HG02840 (cell line): Measurements from ENCODE around the gene TIMM23.
"Not testable (repeated sequence)": the region's sequence is repeated elsewhere in the genome, so short reads cannot be mapped to it uniquely, and the experiment has no call there.

Experiments
- ATAC-seq: cut with Tn5 transposase; IDR thresholded peaks from one replicate; pipeline ENCODE4 v1.9.1; 2021; ENCODE audit warnings: mild to moderate bottlenecking, moderate library complexity, moderate number of reproducible peaks; ENCODE audit not compliant: unreplicated experiment, low FRiP score

The TIMM23 gene

DNA sequence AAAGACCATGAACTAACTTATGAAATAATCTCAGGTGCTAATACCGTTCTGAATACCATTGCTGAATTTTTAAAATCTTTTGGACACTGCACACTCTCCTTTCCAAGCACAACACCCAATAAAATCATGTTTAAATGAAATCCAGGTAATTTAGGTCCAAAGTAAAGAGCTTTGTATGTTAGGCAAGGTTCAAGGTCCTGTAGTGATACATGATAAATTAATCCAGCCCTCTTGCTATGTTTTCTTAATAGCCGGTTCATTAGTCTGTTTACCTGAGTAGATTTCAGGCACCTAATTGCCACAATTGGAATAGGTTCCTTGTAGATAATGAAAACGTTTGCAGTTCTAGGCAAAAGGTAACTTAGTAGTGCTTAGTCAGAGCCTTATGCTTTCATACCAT, 13.3 kb downstream of the TIMM23 start:
- not testable (repeated sequence) for ATAC-seq

DNA sequence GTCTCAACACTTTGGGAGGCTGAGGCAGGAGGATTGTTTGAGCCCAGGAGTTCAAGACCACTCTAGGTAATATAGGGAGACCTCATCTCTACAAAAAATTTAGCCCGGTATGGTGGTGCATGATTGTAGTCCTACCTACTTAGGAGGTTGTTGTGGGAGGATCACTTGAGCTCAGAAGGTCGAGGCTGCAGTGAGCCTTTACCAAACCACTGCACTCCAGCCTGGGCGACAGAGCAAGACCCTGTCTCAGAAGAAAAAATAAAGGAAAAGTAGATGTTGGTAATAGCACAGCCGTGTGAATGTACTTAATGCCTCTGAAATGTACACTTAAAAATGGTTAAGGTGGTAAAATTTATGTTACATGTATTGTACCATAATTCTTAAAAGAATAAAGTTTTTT, 25.3 kb downstream of the TIMM23 start:
- ATAC-seq, result no peak

DNA sequence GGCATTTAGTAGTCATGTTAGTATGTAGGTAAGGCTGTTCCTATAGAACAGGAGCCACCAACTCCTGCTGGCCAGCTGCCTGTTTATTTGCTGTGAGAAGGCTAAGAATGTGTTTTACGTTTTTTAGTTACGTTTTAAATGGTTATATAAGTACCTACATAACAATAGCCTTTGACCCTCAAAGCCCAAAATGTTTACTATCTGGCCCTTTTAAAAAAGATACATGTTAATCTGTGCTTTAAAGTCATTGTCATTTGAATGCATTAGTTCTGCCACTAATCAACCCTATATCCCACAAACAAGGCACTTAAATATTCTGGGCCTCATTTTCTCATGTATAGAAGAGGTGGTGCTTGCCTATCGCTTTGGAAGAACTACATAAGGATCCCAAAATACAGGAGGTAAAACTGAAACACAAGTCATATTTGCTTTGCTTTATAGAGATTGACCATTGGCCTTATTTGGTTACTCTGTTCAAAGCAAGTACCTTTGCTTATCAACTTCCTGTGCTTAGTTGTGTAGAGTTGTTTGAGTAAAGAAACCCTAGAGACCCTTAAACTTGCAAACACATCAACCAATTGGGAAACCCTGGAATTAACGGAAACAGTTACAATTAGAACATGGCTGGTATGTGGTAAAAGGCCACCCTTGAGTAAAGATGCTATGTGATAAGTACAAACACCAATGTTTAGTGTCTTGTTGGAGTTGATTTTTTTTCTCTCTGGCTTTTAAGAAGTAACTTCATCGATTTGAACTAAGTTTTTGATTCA, 25.9 kb downstream of the TIMM23 start:
- no peak for ATAC-seq

DNA sequence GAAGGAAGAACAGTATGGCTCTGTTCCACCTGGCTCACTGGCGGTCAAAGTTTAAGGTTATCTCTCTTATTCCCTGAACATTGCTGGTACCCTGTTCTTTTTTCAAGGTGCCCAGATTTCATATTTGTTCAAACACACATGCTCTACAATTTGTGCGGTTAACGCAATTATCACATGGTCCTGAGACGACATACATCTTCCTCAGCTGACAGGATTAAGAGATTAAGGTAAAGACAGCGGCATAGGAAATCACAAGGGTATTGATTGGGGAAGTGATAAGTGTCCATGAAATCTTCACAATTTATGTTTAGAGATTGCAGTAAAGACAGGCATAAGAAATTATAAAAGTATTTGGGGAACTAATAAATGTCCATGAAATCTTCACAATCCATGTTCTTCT, 27.7 kb downstream of the TIMM23 start:
- not testable (repeated sequence) for ATAC-seq

DNA sequence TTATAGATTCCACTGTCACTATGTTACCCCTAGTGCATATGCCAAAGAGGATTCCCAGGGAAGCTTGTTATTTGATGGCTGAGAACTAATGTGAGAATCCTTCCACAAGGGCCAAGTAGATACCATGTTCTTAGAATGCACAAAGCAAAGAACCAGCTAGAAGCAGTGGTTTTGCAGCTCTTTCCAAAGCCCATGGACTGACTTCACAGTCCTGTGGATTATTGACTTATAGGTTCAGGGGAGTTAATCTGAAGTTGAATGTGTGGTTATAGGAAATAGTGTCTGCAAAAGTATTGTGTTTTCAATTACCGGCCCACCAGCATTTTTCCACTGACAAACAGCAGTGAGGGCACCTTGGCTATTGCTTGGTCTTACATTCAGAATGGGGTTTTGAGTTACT, 28.2 kb downstream of the TIMM23 start:
- ATAC-seq, result no peak

DNA sequence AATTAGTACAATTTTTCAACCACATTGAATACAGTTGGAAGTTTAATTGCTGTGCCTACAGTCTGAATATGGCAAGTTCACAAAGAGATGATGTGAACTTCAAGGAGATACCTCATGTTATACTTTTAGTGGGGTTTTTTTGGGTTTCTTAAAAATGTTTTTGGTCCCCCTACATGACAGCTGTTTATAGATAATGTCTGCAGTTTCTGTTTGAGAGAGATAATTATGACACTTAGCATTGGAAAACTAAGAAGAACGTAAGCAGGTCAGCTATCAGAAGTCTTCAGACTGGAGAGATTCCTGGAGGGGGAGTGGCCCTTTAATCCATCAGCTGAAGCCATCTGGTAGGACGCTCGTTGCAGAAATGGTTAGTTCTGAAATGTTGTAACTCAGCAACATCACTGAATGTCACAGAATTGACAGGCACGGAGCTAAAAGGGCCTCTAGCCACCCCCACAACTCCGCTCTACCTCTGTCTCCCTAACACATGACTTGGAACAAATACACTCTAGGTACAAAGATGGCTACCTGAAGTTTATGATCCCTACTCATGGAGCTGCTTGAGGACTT, 29.0 kb downstream of the TIMM23 start:
- no peak for ATAC-seq

DNA sequence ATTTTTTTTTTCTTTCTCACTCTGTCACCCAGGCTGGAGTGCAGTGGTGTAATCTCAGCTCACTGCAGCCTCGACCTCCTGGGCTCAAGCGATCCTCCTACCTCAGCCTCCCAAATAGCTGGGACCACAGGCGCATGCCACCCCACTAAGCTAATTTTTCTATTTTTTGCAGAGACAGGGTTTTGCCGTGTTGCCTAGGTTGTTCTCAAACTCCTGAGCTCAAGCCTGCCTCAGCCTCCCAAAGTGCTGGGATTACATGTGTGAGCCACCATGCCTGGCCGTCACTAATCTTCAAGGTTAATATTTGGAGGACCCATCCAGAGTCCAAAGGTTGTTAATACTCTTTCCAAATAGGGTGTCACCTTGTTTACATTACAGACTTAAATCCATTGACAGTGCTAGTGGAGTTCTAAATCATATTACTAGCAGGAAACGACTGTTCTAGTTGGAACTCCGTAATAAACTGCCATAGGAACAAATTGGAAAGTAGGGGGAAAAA, 29.9 kb downstream of the TIMM23 start:
- ATAC-seq, result not testable (repeated sequence)

DNA sequence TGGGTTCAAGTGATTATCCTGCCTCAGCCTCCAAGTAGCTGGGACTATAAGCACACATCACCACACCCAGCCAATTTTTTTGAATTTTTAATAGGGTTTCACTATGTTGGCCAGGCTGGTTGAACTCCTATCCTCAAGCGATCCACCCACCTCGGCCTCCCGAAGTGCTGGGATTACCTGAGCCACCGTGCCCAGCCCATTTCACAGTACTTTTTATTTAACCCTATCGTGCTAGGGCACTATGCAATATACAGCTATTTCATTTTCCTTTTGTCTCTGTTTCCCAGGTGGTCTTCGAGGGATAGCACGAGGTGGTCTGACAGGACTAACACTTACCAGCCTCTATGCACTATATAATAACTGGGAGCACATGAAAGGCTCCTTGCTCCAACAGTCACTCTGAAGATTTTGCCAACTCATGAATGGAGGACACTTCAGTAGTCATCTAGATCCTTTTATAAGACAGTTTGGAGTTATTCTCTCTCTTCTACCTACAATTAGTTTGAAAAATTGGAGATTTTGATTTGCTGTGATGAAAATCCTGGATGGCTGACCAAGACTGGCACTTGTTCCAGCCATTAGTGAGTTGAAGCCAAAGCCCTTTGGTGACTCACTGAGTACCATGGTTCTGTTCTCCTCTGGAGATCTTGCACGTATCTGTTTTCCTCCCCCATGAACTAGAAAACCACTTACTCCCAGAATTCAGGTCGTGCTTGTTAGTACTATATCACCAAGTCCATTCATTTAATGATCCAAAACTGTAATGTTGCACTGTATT, 30.8 kb downstream of the TIMM23 start:
- ATAC-seq, result no peak

DNA sequence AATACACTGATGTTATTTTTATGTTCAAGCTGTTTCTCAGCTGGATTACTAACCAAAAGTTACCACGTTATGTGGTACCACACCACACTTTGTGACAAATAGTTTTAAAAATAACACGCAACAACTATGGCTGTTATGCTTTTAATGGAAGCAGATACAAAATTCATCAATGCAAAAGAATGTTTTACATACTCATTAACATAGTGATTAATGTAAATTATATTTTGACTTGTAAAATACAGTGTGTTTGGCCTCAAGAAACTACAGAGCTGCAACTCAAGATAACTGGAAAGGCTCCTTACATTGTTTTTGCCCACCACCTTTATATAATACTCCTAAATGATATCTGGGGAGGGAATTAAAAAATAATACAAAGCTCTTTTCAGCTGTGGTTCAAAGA, 32.7 kb downstream of the TIMM23 start:
- no peak for ATAC-seq

DNA sequence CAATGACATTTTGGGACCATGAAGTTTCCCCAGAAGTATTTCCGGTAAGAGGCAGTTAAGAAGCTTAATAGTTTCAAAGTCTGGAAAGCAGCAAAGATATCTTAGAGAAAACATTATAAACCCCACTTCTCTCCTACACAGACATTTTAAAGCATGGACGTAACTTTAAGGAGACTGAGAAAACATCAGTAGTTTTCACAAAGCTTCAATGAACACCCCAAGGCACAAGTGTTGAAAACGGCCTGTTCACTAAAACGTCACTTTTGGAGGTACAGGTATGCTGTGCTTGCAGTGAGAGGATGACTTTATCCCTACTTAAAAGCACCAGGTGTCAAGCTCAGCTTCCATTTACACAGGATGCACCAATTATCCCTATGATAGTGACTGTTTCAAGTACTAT, 33.1 kb downstream of the TIMM23 start:
- no peak for ATAC-seq

DNA sequence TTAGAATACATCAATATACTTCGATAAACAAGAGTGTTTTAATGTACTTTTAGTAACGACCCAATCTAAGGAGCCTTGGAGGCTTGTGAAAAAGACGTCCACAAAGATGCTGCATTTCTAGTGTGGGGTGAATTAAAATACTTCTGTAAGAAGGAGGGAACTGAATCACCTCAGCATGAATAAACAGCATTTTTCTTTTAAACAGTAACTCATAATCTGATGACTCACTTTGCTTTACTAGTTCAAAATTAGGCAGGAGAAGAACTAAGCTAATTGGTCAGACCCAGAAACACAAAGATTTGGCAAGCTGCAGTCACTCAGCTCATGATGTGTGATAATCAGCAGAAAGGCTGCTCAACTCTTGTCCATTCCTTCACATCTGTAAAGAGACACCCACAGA, 33.9 kb downstream of the TIMM23 start:
- no peak for ATAC-seq

DNA sequence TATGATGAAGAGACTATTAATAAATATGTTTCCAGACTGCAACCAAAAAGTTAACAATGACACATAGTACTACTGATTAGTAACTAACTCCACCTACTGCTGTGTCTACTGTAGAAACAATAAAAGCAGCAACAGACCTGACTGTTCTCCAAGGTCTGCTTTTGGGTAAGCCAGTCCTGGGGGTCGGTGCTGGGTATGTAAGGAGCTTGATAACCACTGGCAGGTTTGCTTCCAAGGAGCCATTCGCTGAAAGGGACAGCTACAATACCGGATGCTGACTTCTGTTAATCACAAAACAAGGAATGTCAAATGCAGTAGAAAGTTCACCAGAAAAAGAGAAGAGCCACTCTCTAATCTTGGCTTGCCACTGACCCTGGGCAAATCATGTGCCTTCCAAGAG, 40.5 kb downstream of the TIMM23 start:
- no peak for ATAC-seq

DNA sequence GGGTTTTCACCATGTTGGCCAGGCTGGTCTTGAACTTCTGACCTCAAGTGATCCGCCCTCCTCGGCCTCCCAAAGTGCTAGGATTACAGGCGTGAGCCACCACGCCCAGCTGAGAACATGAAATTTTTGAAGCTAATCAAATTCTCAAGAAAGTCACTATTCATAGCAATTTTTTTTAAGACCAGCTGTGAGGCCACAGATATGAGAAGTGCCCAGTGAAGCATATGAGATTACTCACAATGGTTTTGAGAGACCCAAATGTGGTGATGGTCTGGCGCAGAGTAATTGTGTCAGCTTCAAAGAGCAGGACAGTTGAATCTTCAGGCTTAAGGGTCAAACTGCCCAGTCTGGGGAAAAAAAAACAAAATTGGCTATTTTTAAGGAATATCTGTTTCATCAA, 41.9 kb downstream of the TIMM23 start:
- ATAC-seq, result no peak

DNA sequence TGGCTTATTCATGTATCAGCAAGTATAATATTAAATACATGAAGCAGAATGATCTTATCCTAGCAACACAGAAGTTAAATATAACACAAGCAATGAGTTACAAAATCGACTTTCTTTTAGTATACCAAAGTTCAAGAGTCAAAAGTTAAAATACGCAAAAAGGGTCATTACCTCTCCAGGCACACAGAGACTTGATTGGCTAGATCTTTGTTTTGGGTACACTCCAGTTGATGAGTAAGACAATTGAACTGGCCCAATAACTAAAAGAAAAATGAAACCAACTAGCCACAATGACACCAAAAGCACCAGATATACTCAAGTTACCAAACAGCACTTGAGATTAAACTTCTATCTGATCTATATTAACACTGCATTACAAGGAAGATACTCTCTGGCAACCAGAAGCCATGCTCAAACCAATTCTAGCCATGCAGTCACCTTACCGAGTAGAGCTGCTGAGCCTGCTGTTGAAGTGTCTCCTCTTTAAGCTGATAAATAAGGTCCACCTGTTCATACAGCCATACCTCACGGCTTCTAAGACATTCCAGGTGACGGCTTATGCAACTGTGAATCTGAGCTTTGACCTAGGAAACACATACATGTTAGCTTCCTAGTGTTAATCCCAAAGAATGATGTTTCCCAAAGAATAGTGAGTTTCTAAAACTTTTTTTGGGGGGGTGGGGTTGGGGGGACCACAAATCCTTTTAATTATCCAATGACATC, 42.6 kb downstream of the TIMM23 start:
- no peak for ATAC-seq

DNA sequence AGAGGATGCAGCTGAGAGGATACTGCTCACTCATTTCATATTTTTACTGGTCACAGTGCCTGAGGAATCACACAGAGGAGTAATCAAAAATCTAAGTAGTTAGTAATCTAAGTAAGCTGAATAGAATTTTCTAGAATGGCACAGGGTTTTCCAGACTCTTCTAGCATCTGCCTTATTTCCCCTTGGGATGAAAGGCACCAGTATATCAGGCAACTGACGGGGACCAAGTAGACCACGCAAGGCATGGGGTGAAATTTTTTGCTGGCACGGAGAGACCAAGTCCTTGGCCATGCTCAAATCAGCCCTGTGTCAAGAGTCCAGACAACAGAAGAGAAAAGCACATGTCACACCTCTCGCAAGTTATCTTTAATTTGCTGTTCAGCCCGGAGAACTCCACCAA, 43.9 kb downstream of the TIMM23 start:
- ATAC-seq, result no peak

DNA sequence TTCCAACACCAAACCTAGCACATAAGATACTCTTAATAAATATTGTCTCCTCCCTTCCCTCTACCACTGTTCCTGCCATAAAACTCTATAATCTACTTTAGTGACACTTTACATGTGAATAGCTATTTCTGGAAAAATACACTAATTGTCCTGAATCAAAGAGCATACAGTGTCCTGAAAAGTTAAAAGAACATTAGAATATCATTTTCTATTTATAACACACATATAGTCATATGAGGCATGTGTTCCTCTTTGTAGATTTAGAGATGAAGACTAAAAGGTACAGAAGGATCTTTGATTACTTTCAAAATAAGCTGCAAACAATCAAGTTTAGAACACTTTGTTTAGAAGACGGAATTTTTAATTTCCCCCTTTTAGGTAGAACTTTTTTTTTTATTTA, 44.5 kb downstream of the TIMM23 start:
- no peak for ATAC-seq

DNA sequence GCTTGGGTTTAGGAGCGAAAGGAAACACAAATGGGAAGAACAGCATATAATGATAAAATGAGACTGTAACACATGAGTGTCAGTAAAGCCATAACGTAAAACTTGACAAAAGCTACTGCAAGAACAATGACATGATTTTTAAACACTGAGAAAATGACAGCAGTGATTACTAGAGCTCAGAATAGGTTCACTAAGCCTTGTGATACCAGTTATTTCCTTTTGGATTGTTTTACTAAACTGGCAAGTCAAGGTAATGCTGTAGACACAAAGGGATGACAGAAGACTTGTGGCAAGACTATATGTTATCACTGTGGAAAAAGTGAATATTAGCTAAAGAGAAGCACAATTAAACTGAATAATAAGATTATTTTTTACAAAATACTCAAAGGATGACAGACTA, 45.4 kb downstream of the TIMM23 start:
- ATAC-seq, result no peak

DNA sequence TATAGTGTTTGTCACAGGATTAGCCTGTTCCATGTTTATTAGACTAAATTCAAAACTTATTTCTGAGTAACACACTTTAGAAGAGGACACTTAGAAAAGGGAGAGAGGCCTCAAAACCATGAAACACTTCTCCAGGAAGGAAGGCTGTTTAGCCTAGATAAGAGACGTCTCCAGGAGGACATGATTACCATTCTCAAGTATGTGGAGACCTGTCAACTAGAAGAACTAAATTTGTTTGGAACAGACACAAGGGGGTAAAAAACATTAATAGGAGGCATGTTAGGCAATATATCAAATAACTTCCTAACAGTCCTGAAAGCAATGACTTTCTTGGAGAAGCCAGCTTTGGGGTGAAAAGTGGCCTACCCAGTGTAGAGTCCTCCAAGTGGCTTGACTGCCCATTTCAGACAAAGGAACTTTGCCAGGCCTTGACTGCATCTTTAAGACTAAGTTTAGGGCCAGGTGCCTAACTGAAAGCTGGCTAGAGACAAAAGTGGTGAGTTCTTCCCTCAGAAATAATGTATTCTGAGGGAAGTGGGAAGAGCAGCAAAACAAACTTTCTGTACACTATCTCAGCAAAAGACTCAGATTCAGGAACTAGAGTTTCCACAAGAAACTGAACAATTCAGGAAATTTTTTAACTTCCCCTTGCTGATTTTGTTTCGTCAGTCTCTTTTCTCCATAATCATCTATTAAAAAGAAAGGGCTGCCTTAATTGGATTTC, 46.3 kb downstream of the TIMM23 start:
- no peak for ATAC-seq

DNA sequence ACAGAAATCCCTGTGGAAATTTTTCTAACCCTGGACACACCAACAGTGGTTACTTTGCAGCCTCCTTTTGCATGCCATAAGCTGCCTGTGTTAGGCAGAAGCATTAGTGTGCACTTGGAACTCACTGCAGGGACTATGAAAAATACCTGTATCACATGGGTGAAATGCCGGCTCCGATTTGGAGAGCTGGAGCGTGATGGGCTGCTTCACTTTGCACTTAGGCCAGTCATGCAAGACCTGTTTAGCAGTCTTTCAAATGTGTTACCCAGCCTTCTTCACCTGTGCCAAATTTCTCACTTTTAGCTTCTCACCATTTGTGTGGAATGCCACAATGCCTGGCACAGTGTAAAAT, 46.9 kb downstream of the TIMM23 start:
- ATAC-seq, result no peak

DNA sequence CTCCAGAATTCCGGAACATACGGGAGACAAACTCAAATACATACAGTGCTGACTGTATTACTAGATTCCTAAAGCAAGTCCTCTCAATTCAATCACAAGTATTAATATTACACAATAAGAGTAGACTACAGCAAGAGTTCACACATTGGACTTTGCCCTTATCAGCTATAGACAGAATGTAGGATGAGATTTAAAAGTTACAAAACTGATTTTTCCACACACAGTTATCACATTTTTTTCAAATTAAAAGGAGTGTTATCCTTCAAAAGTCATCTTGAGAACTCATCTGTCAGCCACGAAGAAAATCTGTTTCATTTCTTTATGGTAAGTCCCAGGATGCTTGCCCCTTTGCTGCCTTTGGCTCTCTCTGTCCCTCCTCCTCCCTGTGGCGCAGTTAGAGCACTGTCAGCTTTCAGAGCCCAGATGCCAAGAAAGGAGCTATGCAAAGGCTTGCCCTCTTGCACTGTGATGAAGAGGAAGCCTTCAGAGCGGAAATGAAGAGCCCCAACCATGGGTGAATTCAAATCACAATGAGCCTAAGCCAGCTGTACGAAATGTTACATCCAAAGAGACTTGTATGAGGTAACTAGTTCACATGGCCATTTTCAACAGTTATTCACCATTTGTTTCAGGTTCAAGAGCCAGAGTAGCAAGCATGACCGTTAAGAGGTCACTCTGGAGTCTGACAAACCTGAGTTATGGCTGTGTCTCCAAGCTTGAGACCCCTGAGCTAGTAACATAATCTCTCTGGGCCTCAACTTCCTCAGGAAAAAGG, 47.5 kb downstream of the TIMM23 start:
- no peak for ATAC-seq
